T-helper 1 cell treated with Interleukin-12 subunit alpha and Interleukin-12 subunit beta and Interleukin-4 antibody, amounts not matched to agents 30 ng/mL and 1 ng/mL, for 36 hours (primary cell): ENCODE measurements around the gene NDUFB7. TPM values are rescaled to one million over a fixed set of nuclear protein-coding genes. Genes with fewer than 3 reads are reported as not detected.
"Not testable (repeated sequence)": the region's sequence is repeated elsewhere in the genome, so short reads cannot be mapped to it uniquely, and the experiment has no call there.

Experiments
- intact Hi-C: fragments of 100-400 bp; cut with micrococcal nuclease; formaldehyde crosslinking; loops from one replicate; pipeline ENCODE4 v1.15.1; 2024
- total RNA-seq: library from RNA; stranded (reverse); gene quantifications from 2 replicates; pipeline ENCODE4 v1.2.3, GENCODE V29; 2022

Gene NDUFB7
- total RNA-seq, 1 donor from 2014 or later, result 107 TPM

GRCh38 chr19:14575428-14575980, 3.6 kb upstream of the NDUFB7 start:
- intact Hi-C loops, result no loop called here

- intact Hi-C loops, result loop anchor here (5.0 kb wide), 3 partner anchors 216 to 806 kb away; partner anchors contain the start of gene AKAP8
Observed at GRCh38 chr19:14570864-14571527, 870 bp downstream of the NDUFB7 start.

- intact Hi-C loops, result no loop called here
Observed at GRCh38 chr19:14567079-14567478, 4.8 kb downstream of the NDUFB7 start.

GRCh38 chr19:14566712-14567077, 5.2 kb downstream of the NDUFB7 start:
- intact Hi-C loops, result no loop called here

GRCh38 chr19:14565765-14566711, 5.8 kb downstream of the NDUFB7 start:
- intact Hi-C loops, result no loop called here

GRCh38 chr19:14565298-14565679, 6.6 kb downstream of the NDUFB7 start:
- intact Hi-C loops, result no loop called here

- intact Hi-C loops, result not testable (repeated sequence)
Observed at GRCh38 chr19:14564652-14565297, 7.1 kb downstream of the NDUFB7 start.

GRCh38 chr19:14563989-14564651, 7.7 kb downstream of the NDUFB7 start:
- intact Hi-C loops, result no loop called here

- intact Hi-C loops, result no loop called here
Observed at GRCh38 chr19:14563590-14563926, 8.3 kb downstream of the NDUFB7 start.

- intact Hi-C loops, result no loop called here
Observed at GRCh38 chr19:14562660-14563589, 8.9 kb downstream of the NDUFB7 start.

GRCh38 chr19:14561847-14562351, 10.0 kb downstream of the NDUFB7 start:
- intact Hi-C loops, result no loop called here

GRCh38 chr19:14561249-14561648, 10.6 kb downstream of the NDUFB7 start:
- intact Hi-C loops, result no loop called here

GRCh38 chr19:14560776-14561108, 11.1 kb downstream of the NDUFB7 start:
- intact Hi-C loops, result no loop called here

- intact Hi-C loops, result no loop called here
Observed at GRCh38 chr19:14559916-14560775, 11.7 kb downstream of the NDUFB7 start.

GRCh38 chr19:14558370-14559066, 13.3 kb downstream of the NDUFB7 start:
- intact Hi-C loops, result no loop called here

- intact Hi-C loops, result loop anchor here (1.0 to 2.0 kb wide), 3 partner anchors 16 to 130 kb away; partner anchors contain the start of genes NDUFB7 and TECR
Observed at GRCh38 chr19:14556662-14557188, 15.1 kb downstream of the NDUFB7 start.

- intact Hi-C loops, result loop anchor here (1.0 to 2.0 kb wide), 3 partner anchors 16 to 130 kb away; partner anchors contain the start of genes NDUFB7 and TECR
Observed at GRCh38 chr19:14555918-14556661, 15.8 kb downstream of the NDUFB7 start.
